GM21737 (cell line): ENCODE data around the gene PKD1.

ENCODE experiments used
- ATAC-seq: cut with Tn5 transposase; IDR thresholded peaks from one replicate; pipeline ENCODE4 v1.9.1; 2021; ENCODE audit warnings: mild to moderate bottlenecking, moderate library complexity; ENCODE audit not compliant: unreplicated experiment

Gene PKD1

GRCh38 chr16:2090777-2091546 is 44.7 kb downstream of the PKD1 start:
- ATAC-seq, result no peak

GRCh38 chr16:2090481-2090776 is 45.3 kb downstream of the PKD1 start:
- ATAC-seq, result no peak

- no peak for ATAC-seq
Measured at GRCh38 chr16:2089706-2090480, 45.8 kb downstream of the PKD1 start.

- no peak for ATAC-seq
Measured at GRCh38 chr16:2088759-2089358, 46.8 kb downstream of the PKD1 start.

- no peak for ATAC-seq
Measured at GRCh38 chr16:2087748-2088631, 47.7 kb downstream of the PKD1 start.

- ATAC-seq, result no peak
Measured at GRCh38 chr16:2086812-2087747, 48.6 kb downstream of the PKD1 start.

- ATAC-seq, result no peak
Measured at GRCh38 chr16:2086106-2086742, 49.5 kb downstream of the PKD1 start.

GRCh38 chr16:2085669-2086068 is 50.0 kb downstream of the PKD1 start:
- ATAC-seq, result no peak

GRCh38 chr16:2084895-2085625 is 50.6 kb downstream of the PKD1 start:
- ATAC-seq, result no peak

GRCh38 chr16:2083876-2084780 is 51.6 kb downstream of the PKD1 start:
- ATAC-seq, result no peak

- no peak for ATAC-seq
Measured at GRCh38 chr16:2083409-2083808, 52.3 kb downstream of the PKD1 start.

- no peak for ATAC-seq
Measured at GRCh38 chr16:2082983-2083364, 52.7 kb downstream of the PKD1 start.

GRCh38 chr16:2082171-2082982 is 53.3 kb downstream of the PKD1 start:
- no peak for ATAC-seq

GRCh38 chr16:2081201-2082084 is 54.3 kb downstream of the PKD1 start:
- ATAC-seq, result no peak

GRCh38 chr16:2079991-2080390 is 55.7 kb downstream of the PKD1 start:
- ATAC-seq, result no peak

GRCh38 chr16:2079311-2079800 is 56.3 kb downstream of the PKD1 start:
- ATAC-seq, result no peak
